Smooth muscle cell (in vitro differentiated cells): Measurements from ENCODE around the gene EFNA5. TPM values are rescaled to one million over a fixed set of nuclear protein-coding genes. Genes with fewer than 3 reads are reported as not detected.
A peak's percentile ranks its signal among the peaks of the same experiment; 100 is the strongest.

Source experiments
- DNase-seq: peaks from one replicate; lab custom pipeline; 2025; ENCODE audit not compliant: unreplicated experiment; lab: John Stamatoyannopoulos, UW
- H2AFZ ChIP-seq: fragments of 200-600 bp; sonication (generic); 2 replicates; pipeline ENCODE4 v1.6.0; 2016; ENCODE audit warnings: antibody characterized with exemption, low read depth, mild to moderate bottlenecking
- H3F3A ChIP-seq: fragments of 200-600 bp; sonication (generic); 2 replicates; pipeline ENCODE4 v1.6.0; 2017; ENCODE audit warnings: antibody characterized with exemption, low read depth
- H3K27ac ChIP-seq: fragments of 200-600 bp; sonication (generic); 2 replicates; pipeline ENCODE4 v1.5.1; 2016; ENCODE audit warnings: low read depth, mild to moderate bottlenecking
- H3K27me3 ChIP-seq: fragments of 200-600 bp; sonication (generic); 2 replicates; pipeline ENCODE4 v1.6.1; 2016; ENCODE audit warnings: low read depth, mild to moderate bottlenecking
- H3K36me3 ChIP-seq: fragments of 200-600 bp; sonication (generic); 2 replicates; pipeline ENCODE4 v1.5.1; 2016; ENCODE audit warnings: low read depth
- H3K4me1 ChIP-seq: fragments of 200-600 bp; sonication (generic); 2 replicates; pipeline ENCODE4 v1.5.1; 2016; ENCODE audit warnings: low read depth
- H3K4me2 ChIP-seq: fragments of 200-600 bp; sonication (generic); 2 replicates; pipeline ENCODE4 v1.6.0; 2016; ENCODE audit warnings: mild to moderate bottlenecking
- H3K4me3 ChIP-seq: fragments of 200-600 bp; sonication (generic); 2 replicates; pipeline ENCODE4 v1.5.1; 2016; ENCODE audit warnings: mild to moderate bottlenecking
- H3K79me2 ChIP-seq: fragments of 200-600 bp; sonication (generic); 2 replicates; pipeline ENCODE4 v1.6.0; 2016; ENCODE audit warnings: low read depth, mild to moderate bottlenecking
- H3K9ac ChIP-seq: fragments of 200-600 bp; sonication (generic); 2 replicates; pipeline ENCODE4 v1.6.0; 2016; ENCODE audit warnings: low read depth
- H3K9me3 ChIP-seq: fragments of 200-600 bp; sonication (generic); replicated peaks from 2 replicates; pipeline ENCODE4 v1.5.1; 2016; ENCODE audit warnings: low read depth
- H4K20me1 ChIP-seq: fragments of 200-600 bp; sonication (generic); 2 replicates; pipeline ENCODE4 v1.6.0; 2016; ENCODE audit warnings: low read depth
- CTCF ChIP-seq: fragments of 200-600 bp; sonication (generic); IDR thresholded peaks from 2 replicates; pipeline ENCODE4 v1.5.1; 2017; ENCODE audit warnings: borderline replicate concordance, mild to moderate bottlenecking, antibody characterized with exemption; ENCODE audit not compliant: insufficient read depth, poor library complexity, severe bottlenecking
- WGBS: methylation state at CpG from one replicate; pipeline ENCODE4 v1.1.7; 2016; ENCODE audit warnings: low lambda C conversion rate; 5-methylcytosine and 5-hydroxymethylcytosine counted together
- polyA plus RNA-seq: library from polyadenylated mRNA; unstranded; fragments of >200 nt; fragmentation: Nextera tagmentation; extraction: Ambion mirVana; gene quantifications from 2 replicates; pipeline ENCODE4 v1.2.1, GENCODE V29; 2016
- total RNA-seq: library from RNA; depleted of rRNA; stranded (reverse); fragments of >200 nt; gene quantifications from 2 replicates; pipeline ENCODE4 v1.2.3, GENCODE V29; 2014

Gene EFNA5
- total and polyA plus RNA-seq, 2 experiments from 2014 or later, result 0.32 to 8.8 TPM

- no peaks in the 10 kb centered on the region for H3K27me3 ChIP-seq
- 66% methylated on average over 3 of the region's 3 CpGs for WGBS
- peaks cover 85% of the 10 kb centered on the region for H3K4me1 ChIP-seq
- no peak overlapping the region for H3K4me2 ChIP-seq
- peaks cover 3% of the 10 kb centered on the region for H3K79me2 ChIP-seq
- DNase-seq, result no peak
- no peak overlapping the region for H3K27ac ChIP-seq
- no peak overlapping the region for H3K4me3 ChIP-seq
- no peaks in the 10 kb centered on the region for H3F3A ChIP-seq
- H3K36me3 ChIP-seq, result no peaks in the 10 kb centered on the region
- no peaks in the 10 kb centered on the region for H4K20me1 ChIP-seq
- no peak for TF ChIP-seq CTCF
- no peaks in the 10 kb centered on the region for H3K9me3 ChIP-seq
- no peak overlapping the region for H2AFZ ChIP-seq
- no peak overlapping the region for H3K9ac ChIP-seq
Observed at GRCh38 chr5:107655831-107656230, 14.9 kb downstream of the EFNA5 start.

GRCh38 chr5:107654827-107655226, 15.9 kb downstream of the EFNA5 start:
- no peaks in the 10 kb centered on the region for H3K27me3 ChIP-seq
- H3K4me2 ChIP-seq, result no peak overlapping the region
- H3K27ac ChIP-seq, result no peak overlapping the region
- H3K36me3 ChIP-seq, result no peaks in the 10 kb centered on the region
- peaks cover 75% of the 10 kb centered on the region for H3K4me1 ChIP-seq
- H3K79me2 ChIP-seq, result peaks cover 3% of the 10 kb centered on the region
- WGBS, result 98% methylated on average over 1 of the region's 1 CpG
- H3F3A ChIP-seq, result no peaks in the 10 kb centered on the region
- no peak for DNase-seq
- no peak for TF ChIP-seq CTCF
- no peak overlapping the region for H2AFZ ChIP-seq
- no peaks in the 10 kb centered on the region for H3K9me3 ChIP-seq
- no peaks in the 10 kb centered on the region for H4K20me1 ChIP-seq
- H3K4me3 ChIP-seq, result no peak overlapping the region
- no peak overlapping the region for H3K9ac ChIP-seq

GRCh38 chr5:107653685-107654084, 17.1 kb downstream of the EFNA5 start:
- no peaks in the 10 kb centered on the region for H3F3A ChIP-seq
- H3K27ac ChIP-seq, result no peak overlapping the region
- WGBS, result 75% methylated on average over 2 of the region's 2 CpGs
- TF ChIP-seq CTCF, result no peak
- DNase-seq, result no peak
- H3K36me3 ChIP-seq, result no peaks in the 10 kb centered on the region
- H2AFZ ChIP-seq, result no peak overlapping the region
- H3K4me1 ChIP-seq, result peaks cover 66% of the 10 kb centered on the region
- H4K20me1 ChIP-seq, result no peaks in the 10 kb centered on the region
- H3K9ac ChIP-seq, result no peak overlapping the region
- H3K27me3 ChIP-seq, result no peaks in the 10 kb centered on the region
- no peaks in the 10 kb centered on the region for H3K79me2 ChIP-seq
- H3K9me3 ChIP-seq, result no peaks in the 10 kb centered on the region
- no peak overlapping the region for H3K4me2 ChIP-seq
- no peak overlapping the region for H3K4me3 ChIP-seq

GRCh38 chr5:107652839-107653607, 17.7 kb downstream of the EFNA5 start:
- Histone ChIP-seq H3K4me3 (no peak overlapping the region), H3K9me3 (no peaks in the 10 kb centered on the region), H2AFZ (peak overlapping the region; percentile 20), H3K4me2 (no peak overlapping the region), H3K4me1 (peaks cover 67% of the 10 kb centered on the region), H3K27me3 (no peaks in the 10 kb centered on the region), H4K20me1 (no peaks in the 10 kb centered on the region), H3K27ac (no peak overlapping the region), H3K79me2 (no peaks in the 10 kb centered on the region), H3F3A (no peaks in the 10 kb centered on the region), H3K9ac (no peak overlapping the region), H3K36me3 (no peaks in the 10 kb centered on the region)
- DNase-seq, result no peak
- TF ChIP-seq CTCF, result no peak
- 49% methylated on average over 4 of the region's 4 CpGs for WGBS
